Superior temporal gyrus (tissue), 1 donor: Measurements from ENCODE around the gene SMOC2.

Experiments
- DNase-seq: peaks from one replicate; pipeline ENCODE4 v3.0.0-alpha.2; 2016; ENCODE audit errors: extremely low spot score

The SMOC2 gene

DNA sequence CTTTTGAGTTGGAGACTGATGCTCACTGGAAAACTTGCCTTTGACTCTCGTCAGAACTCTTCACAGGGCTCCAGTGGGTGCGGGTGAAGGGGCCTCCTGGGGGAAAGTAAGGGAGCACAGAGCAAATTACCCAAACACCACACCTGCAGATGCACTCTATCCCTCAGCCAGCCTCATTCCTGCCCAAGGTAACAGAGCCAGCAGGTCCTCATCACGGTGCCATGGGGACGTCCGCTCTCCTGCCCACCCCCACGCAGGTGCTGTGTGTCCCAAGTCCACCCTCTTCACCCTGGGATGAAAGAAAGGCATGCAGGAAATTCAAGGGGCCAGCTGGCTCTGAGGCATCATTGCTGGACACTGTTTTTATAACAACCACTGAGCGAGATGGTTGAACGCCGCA lies 269.0 kb downstream of the SMOC2 start:
- no peak for DNase-seq

DNA sequence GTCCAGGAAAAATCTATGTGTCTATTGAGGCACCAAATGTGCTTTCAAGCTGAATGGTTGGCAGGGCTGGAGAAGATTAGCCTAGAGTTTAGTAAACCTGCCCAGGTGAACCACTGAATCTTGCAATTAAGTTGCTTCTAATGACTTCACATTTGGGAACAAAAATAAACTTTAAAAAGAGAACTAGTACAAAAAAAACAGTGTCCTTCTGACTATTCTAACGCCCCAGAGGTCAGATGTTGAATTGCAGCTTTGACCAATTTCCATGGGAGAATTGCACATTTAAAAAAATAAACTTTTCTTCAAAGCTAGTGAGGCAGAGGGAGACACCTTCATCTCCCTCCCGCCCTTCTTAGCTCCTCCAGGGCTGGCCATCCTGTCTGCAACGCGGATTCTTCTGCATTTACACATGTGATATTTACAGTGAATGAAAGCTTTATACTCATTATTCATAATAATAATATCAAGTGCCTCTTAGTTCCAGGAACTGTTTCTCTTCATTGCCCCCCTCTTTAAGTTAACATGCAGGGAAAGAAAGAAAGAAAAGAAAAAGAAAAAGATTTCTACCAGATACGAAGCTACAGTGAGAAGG lies 270.2 kb downstream of the SMOC2 start:
- DNase-seq, result no peak

DNA sequence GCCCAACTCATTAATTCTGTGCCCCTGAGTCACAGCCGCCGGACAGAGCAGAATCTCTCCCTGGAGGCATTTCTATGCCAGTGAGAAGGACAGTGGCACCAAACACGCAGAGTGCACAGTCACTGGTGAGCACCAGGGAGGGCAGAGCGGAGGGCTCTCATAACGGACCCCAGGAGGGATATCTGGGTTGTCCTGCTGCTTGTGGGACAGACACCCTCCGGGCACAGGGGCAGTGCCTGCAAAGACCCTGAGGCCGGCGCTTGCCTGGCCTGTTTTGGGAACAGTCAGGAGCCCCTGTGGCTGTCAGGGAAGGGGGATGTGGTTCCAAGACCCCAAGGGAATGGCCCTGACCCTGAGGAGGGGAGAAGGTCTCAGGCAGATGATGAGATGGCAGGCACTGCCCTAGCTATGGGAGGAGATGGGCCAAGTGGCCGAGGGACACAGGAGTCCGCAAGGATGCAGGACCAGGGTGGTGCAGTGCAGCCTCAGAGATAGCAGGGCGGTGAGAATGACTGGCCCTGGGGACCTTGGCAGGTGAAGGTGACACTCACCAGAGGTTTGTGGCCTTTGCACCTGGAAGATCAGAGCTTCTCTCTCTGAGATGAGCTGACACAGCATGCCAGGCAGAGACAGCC lies 270.8 kb downstream of the SMOC2 start:
- no peak for DNase-seq

DNA sequence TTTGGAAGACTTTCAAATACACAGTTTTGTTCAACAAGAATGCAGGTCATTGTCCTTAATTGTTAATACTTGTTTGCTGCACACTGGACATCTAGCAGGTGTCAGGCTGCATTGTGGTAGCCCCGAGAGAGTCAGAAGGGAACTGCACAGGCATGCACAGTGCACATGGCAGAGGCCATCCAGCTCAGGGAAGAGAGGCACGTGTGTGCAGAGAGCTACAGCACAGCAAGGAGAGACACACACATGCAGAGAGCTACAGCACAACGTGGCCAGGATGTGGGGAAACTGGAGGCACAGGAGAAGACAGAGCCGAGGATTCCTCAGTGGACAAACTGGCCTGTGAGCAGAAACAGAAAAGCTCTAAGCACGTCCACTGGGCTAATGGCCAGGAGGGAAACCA lies 272.0 kb downstream of the SMOC2 start:
- no peak for DNase-seq

DNA sequence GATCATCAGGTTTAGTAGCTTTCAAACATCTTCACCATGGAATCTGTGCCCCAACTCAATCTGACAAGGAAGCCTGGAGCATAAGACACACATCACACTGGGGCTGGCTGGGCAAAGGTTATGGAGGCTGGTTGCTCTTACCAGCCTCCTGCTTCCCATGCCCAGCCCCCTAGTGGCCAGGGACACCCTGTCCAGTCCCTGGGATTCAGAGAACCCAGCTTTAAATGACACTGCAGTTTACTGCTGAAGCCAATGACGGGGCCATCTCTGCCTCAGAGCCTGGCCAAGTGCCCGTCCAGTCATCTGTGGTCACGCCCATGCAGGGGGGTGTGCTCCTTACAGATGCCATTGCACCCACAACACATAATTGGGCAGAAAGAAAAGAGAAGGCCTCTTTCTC lies 272.9 kb downstream of the SMOC2 start:
- no peak for DNase-seq

DNA sequence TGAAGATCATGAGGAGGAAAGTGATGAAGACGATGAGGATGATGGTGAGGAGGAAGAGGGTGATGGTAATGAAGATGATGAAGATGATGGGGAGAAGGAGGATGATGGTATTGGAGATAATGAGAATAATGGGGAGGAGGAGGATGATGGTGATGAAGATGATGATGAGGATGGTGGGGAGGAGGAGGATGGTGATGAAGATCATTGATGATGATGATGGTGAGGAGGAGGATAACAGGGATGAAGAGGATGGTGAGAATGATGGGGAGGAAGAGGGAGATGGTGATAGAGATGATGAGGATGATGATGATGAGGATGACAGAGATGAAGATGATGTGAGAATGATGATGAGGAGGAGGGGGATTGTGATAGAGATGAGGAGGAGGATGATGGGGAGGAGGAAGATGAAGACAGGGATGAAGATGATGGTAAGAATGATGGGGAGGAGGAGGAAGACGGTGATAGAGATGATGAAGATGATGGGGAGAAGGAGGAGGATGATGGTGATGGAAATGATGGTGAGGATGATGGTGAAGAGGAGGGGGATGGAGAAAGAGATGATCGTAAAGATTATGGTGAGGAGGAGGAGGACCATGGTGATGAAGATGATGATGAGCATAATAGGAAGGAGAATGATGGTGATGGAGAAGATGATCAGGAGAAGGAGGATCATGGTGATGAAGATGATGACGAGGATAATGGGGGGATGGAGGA lies 273.7 kb downstream of the SMOC2 start:
- DNase-seq, result no peak

DNA sequence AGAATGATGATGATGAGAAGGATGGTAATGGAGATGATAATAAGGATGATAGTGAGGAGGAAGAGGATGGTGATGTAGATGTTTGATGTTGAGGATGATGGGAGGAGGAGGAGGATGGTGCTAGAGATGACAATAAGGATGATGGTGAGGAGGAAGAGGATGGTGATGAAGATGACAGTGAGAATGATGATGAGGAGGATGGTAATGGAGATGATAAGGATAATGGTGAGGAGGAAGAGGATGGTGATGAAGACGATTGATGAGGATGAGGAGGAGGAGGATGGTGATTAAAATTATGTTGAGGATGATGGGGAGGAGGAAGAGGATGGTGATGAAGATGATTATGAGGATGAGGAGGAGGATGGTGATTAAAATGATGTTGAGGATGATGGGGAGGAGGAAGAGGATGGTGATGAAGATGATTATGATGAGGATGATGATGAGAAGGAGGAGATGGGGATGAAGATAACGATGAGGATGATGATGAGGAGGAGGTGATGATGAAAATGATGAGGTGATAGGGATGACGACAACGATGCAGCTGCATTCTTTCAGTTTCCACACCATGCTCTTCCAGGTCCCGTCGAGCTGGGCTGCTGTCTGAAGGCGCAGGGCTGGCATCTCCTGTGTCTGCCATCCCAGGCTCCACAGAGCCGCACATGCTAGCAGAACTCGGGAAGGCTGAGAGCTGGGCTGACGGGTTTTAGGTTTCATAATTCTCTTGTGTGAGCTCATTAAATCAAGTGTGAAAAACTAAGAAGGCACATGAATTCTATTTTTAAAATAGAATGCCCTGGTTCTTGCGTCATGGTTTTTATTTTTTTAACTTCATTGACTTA lies 274.9 kb downstream of the SMOC2 start:
- no peak for DNase-seq

DNA sequence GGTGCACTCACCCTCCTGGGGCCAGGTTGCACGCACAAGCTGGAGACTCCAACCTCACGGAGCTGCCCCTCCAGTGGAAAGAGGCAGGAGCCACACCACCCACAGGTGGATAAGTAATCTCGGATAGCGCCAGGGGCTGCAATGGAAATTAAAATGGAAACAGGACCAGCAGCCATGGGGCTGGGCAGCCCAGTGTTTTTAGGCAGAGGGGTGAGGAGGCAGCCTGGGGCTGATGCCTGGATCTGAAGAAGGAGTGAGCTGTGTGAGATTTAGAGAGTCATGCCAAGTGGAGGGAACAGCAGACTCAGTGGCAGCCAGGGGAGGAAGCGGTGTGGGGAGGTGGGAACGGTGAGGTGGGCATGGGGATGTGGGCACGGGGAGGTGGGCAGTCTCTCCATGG lies 275.6 kb downstream of the SMOC2 start:
- no peak for DNase-seq

DNA sequence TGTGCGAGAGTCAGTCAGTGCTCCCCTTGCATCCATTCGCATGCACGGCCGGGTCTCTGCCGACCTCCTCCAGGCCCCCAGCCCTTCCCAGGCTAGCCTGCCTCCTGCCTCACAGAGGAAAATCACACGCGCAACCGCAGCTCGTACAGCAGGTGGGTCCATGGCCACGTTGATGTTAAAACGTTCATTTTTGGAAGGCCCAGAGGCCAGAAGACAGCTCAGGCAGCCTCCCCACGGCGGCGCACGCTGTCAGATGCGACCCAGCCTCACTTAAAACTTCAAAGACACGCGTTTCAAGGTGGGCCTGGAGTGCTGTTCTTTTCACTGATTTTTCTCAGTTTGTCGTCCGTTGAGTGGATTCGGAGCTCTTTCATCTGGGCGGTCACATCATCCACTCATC lies 276.5 kb downstream of the SMOC2 start:
- no peak for DNase-seq
